GM19463 (cell line): Measurements from ENCODE around the gene PKP3.
"Not testable (repeated sequence)": the region's sequence is repeated elsewhere in the genome, so short reads cannot be mapped to it uniquely, and the experiment has no call there.

Source experiments
- ATAC-seq: cut with Tn5 transposase; IDR thresholded peaks from one replicate; pipeline ENCODE4 v1.9.1; 2021; ENCODE audit warnings: mild to moderate bottlenecking, moderate library complexity; ENCODE audit not compliant: unreplicated experiment

Gene PKP3

GRCh38 chr11:377883-378500 is 16.0 kb upstream of the PKP3 start:
- no peak for ATAC-seq

- ATAC-seq = no peak
Observed at GRCh38 chr11:379205-380094, 14.6 kb upstream of the PKP3 start.

- ATAC-seq = no peak
Observed at GRCh38 chr11:380095-380480, 13.9 kb upstream of the PKP3 start.

GRCh38 chr11:380491-380890 is 13.5 kb upstream of the PKP3 start:
- no peak for ATAC-seq

GRCh38 chr11:380996-381395 is 13.0 kb upstream of the PKP3 start:
- no peak for ATAC-seq

- ATAC-seq = no peak
Observed at GRCh38 chr11:381501-382072, 12.4 kb upstream of the PKP3 start.

GRCh38 chr11:382081-382629 is 11.9 kb upstream of the PKP3 start:
- ATAC-seq = no peak

GRCh38 chr11:383431-383830 is 10.6 kb upstream of the PKP3 start:
- no peak for ATAC-seq

- no peak for ATAC-seq
Observed at GRCh38 chr11:384511-384910, 9.5 kb upstream of the PKP3 start.

- no peak for ATAC-seq
Observed at GRCh38 chr11:385594-386351, 8.2 kb upstream of the PKP3 start.

GRCh38 chr11:386483-386882 is 7.5 kb upstream of the PKP3 start:
- ATAC-seq = no peak

GRCh38 chr11:387193-387793 is 6.7 kb upstream of the PKP3 start:
- no peak for ATAC-seq

GRCh38 chr11:389369-389768 is 4.6 kb upstream of the PKP3 start:
- not testable (repeated sequence) for ATAC-seq

- no peak for ATAC-seq
Observed at GRCh38 chr11:390175-390574, 3.8 kb upstream of the PKP3 start.

GRCh38 chr11:391117-392017 is 2.6 kb upstream of the PKP3 start:
- no peak for ATAC-seq

- no peak for ATAC-seq
Observed at GRCh38 chr11:392102-392777, 1.8 kb upstream of the PKP3 start.

GRCh38 chr11:393219-394033 is 583 bp upstream of the PKP3 start:
- no peak for ATAC-seq
